ENCODE measurements around the gene ITIH4. TPM values are rescaled to one million over a fixed set of nuclear protein-coding genes. Genes with fewer than 3 reads are reported as not detected.

The ITIH4 gene
- total and polyA plus RNA-seq, 5 donors from 2014 or later = 1.1 to 71.1 (median 2.0) TPM; not detected in 1

DNA sequence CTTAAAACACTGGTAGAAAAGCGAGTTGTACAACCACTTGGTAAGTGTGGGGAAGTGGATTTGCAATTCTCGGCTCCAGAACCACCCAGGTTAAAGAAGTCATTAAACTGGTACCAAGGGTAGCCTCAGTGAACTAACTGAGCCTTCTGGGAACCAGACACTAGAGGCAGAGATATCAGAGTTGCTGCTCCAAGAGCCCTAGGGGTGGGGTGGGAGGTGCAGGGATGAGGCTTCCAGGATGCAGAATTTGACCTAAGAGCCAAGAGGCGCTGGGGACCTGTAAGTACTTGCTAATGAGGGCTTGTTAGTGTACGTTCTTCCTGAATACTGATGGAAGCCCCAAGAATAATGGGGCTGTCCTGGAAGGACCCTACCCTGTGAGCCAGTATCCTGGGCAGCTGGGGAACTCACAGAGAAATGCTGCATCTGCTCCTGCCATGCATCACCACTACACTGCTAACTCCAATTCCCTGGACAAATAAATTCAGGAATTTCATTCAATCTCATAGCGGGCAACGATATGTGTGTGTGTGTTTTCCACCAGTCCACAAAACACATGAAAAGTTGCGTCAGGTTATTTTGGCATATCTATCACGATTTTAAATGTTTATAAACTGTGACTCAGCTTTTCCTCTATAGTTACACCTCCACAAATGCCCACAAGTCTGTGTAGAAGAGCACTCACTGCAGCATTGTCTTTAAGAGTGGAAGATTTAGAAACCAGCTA is 43.1 kb upstream of the ITIH4 start:
- peak overlapping the region in 2 of 3 donors; percentile 70 to 72 for H3K27ac Mint-ChIP-seq
- H3K9me3 ChIP-seq (ENCODE audit: control insufficient read depth in 2 of 2, low read length in 2 of 2) = no peaks in the 10 kb centered on the region
- DNase-seq = peak in 1 of 3 donors; percentile 29

GRCh38 chr3:52872245-52872644 is 41.8 kb upstream of the ITIH4 start:
- Histone ChIP-seq H3K4me1 (ENCODE audit: control insufficient read depth, insufficient read depth, low read length, poor library complexity, severe bottlenecking) (peaks cover 14% of the 10 kb centered on the region), H3K27me3 (ENCODE audit: control insufficient read depth, insufficient read depth, low read length) (no peaks in the 10 kb centered on the region), H3K9me3 (ENCODE audit: control insufficient read depth in 2 of 2, low read length in 2 of 2) (no peaks in the 10 kb centered on the region), H3K27ac (ENCODE audit: insufficient read depth, low read length, poor library complexity, severe bottlenecking) (no peak overlapping the region), H3K36me3 (ENCODE audit: control insufficient read depth, insufficient read depth, low read length) (peaks cover 3% of the 10 kb centered on the region), H3K4me3 (ENCODE audit: low read depth, low read length) (no peak overlapping the region)
- DNase-seq (no peak), ATAC-seq (ENCODE audit: low read depth in 2 of 2) (no peak)
- peaks cover 29 to 58% (median 42%) of the 10 kb centered on the region in 4 donors for H3K4me1 Mint-ChIP-seq
- no peak overlapping the region for H3K4me3 Mint-ChIP-seq
- peaks cover 10% of the 10 kb centered on the region for H3K36me3 Mint-ChIP-seq
- no peaks in the 10 kb centered on the region for H3K27me3 Mint-ChIP-seq
- H3K9me3 Mint-ChIP-seq = peaks cover 0 to 1% (median 0%) of the 10 kb centered on the region in 7 donors
- H3K27ac Mint-ChIP-seq = no peak overlapping the region

More for the DNA sequence above, 43.1 kb upstream of the ITIH4 start:
- peaks cover 29 to 63% (median 47%) of the 10 kb centered on the region in 4 donors for H3K4me1 Mint-ChIP-seq
- H3K4me1 ChIP-seq (ENCODE audit: control insufficient read depth, insufficient read depth, low read length, poor library complexity, severe bottlenecking) = peaks cover 14% of the 10 kb centered on the region
- no peak overlapping the region for H3K4me3 Mint-ChIP-seq
- H3K4me3 ChIP-seq (ENCODE audit: low read depth, low read length) = no peak overlapping the region
- H3K36me3 Mint-ChIP-seq = peaks cover 5% of the 10 kb centered on the region
- peaks cover under 1% of the 10 kb centered on the region for H3K36me3 ChIP-seq (ENCODE audit: control insufficient read depth, insufficient read depth, low read length)
- peaks cover 0 to 1% (median 0%) of the 10 kb centered on the region in 7 donors for H3K9me3 Mint-ChIP-seq
- no peak for ATAC-seq (ENCODE audit: low read depth in 2 of 2)
- no peaks in the 10 kb centered on the region for H3K27me3 ChIP-seq (ENCODE audit: control insufficient read depth, insufficient read depth, low read length)
- H3K27me3 Mint-ChIP-seq = no peaks in the 10 kb centered on the region
- H3K27ac ChIP-seq (ENCODE audit: insufficient read depth, low read length, poor library complexity, severe bottlenecking) = no peak overlapping the region

GRCh38 chr3:52871761-52872160 is 41.3 kb upstream of the ITIH4 start:
- H3K27me3 ChIP-seq (ENCODE audit: control insufficient read depth, insufficient read depth, low read length) = no peaks in the 10 kb centered on the region
- no peaks in the 10 kb centered on the region for H3K9me3 ChIP-seq (ENCODE audit: control insufficient read depth in 2 of 2, low read length in 2 of 2)
- peaks cover 29 to 54% (median 41%) of the 10 kb centered on the region in 4 donors for H3K4me1 Mint-ChIP-seq
- peaks cover 0 to 1% (median 0%) of the 10 kb centered on the region in 7 donors for H3K9me3 Mint-ChIP-seq
- no peak for DNase-seq
- ATAC-seq (ENCODE audit: low read depth in 2 of 2) = no peak
- no peak overlapping the region for H3K27ac ChIP-seq (ENCODE audit: insufficient read depth, low read length, poor library complexity, severe bottlenecking)
- H3K36me3 Mint-ChIP-seq = peaks cover 11% of the 10 kb centered on the region
- no peaks in the 10 kb centered on the region for H3K27me3 Mint-ChIP-seq
- H3K36me3 ChIP-seq (ENCODE audit: control insufficient read depth, insufficient read depth, low read length) = peaks cover 3% of the 10 kb centered on the region
- H3K4me3 Mint-ChIP-seq = no peak overlapping the region
- no peak overlapping the region for H3K4me3 ChIP-seq (ENCODE audit: low read depth, low read length)
- H3K27ac Mint-ChIP-seq = peak overlapping the region in 1 of 3 donors; percentile 39
- peaks cover 14% of the 10 kb centered on the region for H3K4me1 ChIP-seq (ENCODE audit: control insufficient read depth, insufficient read depth, low read length, poor library complexity, severe bottlenecking)

DNA sequence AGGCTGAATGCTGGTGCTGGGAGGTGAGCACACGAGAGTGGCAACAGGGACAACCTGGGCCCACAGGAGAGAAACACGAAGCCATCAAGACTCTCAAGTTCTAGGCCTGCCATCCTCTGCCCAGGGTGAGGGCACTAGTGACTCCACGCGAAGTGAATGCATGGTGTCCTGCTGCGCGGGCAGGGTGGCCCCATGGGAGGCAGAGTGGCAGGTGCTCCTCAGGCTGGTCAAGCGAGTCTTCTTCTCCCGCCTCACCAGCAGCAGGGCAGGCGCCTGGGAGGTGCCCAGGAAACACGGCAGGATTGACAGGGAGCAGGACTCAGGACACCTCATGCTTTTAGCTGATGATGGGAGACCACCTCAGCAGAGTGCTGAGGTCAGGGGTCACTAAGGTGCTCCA is 40.0 kb upstream of the ITIH4 start:
- ATAC-seq (ENCODE audit: low read depth in 2 of 2) = no peak
- H3K27me3 Mint-ChIP-seq = no peaks in the 10 kb centered on the region
- no peak overlapping the region for H3K27ac Mint-ChIP-seq

GRCh38 chr3:52866427-52866826 is 36.0 kb upstream of the ITIH4 start:
- H3K4me1 Mint-ChIP-seq = peaks cover 9 to 21% (median 15%) of the 10 kb centered on the region in 4 donors
- H3K4me3 ChIP-seq (ENCODE audit: low read depth, low read length) = no peak overlapping the region
- H3K36me3 ChIP-seq (ENCODE audit: control insufficient read depth, insufficient read depth, low read length) = peaks cover 3% of the 10 kb centered on the region
- H3K27ac Mint-ChIP-seq = peak overlapping the region in 1 of 3 donors; percentile 87
- no peak overlapping the region for H3K27ac ChIP-seq (ENCODE audit: insufficient read depth, low read length, poor library complexity, severe bottlenecking)
- H3K9me3 Mint-ChIP-seq = peaks cover 0 to 7% (median 0%) of the 10 kb centered on the region in 7 donors
- DNase-seq = no peak
- peaks cover 32% of the 10 kb centered on the region for H3K36me3 Mint-ChIP-seq
- no peaks in the 10 kb centered on the region for H3K27me3 ChIP-seq (ENCODE audit: control insufficient read depth, insufficient read depth, low read length)
- no peaks in the 10 kb centered on the region for H3K4me1 ChIP-seq (ENCODE audit: control insufficient read depth, insufficient read depth, low read length, poor library complexity, severe bottlenecking)
- H3K4me3 Mint-ChIP-seq = no peak overlapping the region
- H3K9me3 ChIP-seq (ENCODE audit: control insufficient read depth in 2 of 2, low read length in 2 of 2) = peaks cover 0 to 6% of the 10 kb centered on the region in 2 experiments
- no peak for ATAC-seq (ENCODE audit: low read depth in 2 of 2)
- no peaks in the 10 kb centered on the region for H3K27me3 Mint-ChIP-seq

More for the DNA sequence above, 40.0 kb upstream of the ITIH4 start:
- DNase-seq = no peak
- Mint-ChIP-seq H3K4me1 (peaks cover 30 to 42% (median 33%) of the 10 kb centered on the region in 4 donors), H3K9me3 (peaks cover 0 to 4% (median 0%) of the 10 kb centered on the region in 7 donors), H3K4me3 (no peak overlapping the region), H3K36me3 (peaks cover 22% of the 10 kb centered on the region)
- Histone ChIP-seq H3K9me3 (ENCODE audit: control insufficient read depth in 2 of 2, low read length in 2 of 2) (peaks cover 0 to 6% of the 10 kb centered on the region in 2 experiments), H3K4me3 (ENCODE audit: low read depth, low read length) (no peak overlapping the region), H3K4me1 (ENCODE audit: control insufficient read depth, insufficient read depth, low read length, poor library complexity, severe bottlenecking) (peaks cover 13% of the 10 kb centered on the region), H3K27me3 (ENCODE audit: control insufficient read depth, insufficient read depth, low read length) (no peaks in the 10 kb centered on the region), H3K27ac (ENCODE audit: insufficient read depth, low read length, poor library complexity, severe bottlenecking) (no peak overlapping the region), H3K36me3 (ENCODE audit: control insufficient read depth, insufficient read depth, low read length) (peaks cover 3% of the 10 kb centered on the region)

DNA sequence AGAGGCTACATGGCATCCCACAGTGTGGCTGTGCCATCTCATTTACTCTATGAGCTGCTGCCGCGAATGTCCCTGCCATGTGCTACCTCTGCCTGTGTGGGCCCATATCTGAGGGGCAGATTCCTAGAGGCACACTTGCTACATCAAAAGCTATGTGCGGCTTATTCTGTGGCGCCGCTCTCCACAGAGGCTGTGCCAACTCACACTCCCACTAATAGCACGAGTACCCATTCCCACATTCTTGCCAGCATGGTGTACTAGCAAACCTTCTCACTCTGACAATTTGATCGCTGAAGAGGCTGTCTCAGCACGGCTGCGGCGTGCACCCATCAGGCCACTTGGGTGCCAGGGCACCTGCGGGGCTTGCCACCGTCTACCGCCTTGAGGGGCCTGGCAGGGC is 35.5 kb upstream of the ITIH4 start:
- Histone ChIP-seq H3K27ac (ENCODE audit: insufficient read depth, low read length, poor library complexity, severe bottlenecking) (no peak overlapping the region), H3K4me1 (ENCODE audit: control insufficient read depth, insufficient read depth, low read length, poor library complexity, severe bottlenecking) (no peaks in the 10 kb centered on the region), H3K27me3 (ENCODE audit: control insufficient read depth, insufficient read depth, low read length) (no peaks in the 10 kb centered on the region), H3K4me3 (ENCODE audit: low read depth, low read length) (no peak overlapping the region), H3K9me3 (ENCODE audit: control insufficient read depth in 2 of 2, low read length in 2 of 2) (peaks cover 0 to 6% of the 10 kb centered on the region in 2 experiments), H3K36me3 (ENCODE audit: control insufficient read depth, insufficient read depth, low read length) (peaks cover 3% of the 10 kb centered on the region)
- no peaks in the 10 kb centered on the region for H3K27me3 Mint-ChIP-seq
- DNase-seq (no peak), ATAC-seq (ENCODE audit: low read depth in 2 of 2) (no peak)
- no peak overlapping the region for H3K4me3 Mint-ChIP-seq
- no peak overlapping the region for H3K27ac Mint-ChIP-seq
- peaks cover 0 to 7% (median 0%) of the 10 kb centered on the region in 7 donors for H3K9me3 Mint-ChIP-seq
- H3K36me3 Mint-ChIP-seq = peaks cover 32% of the 10 kb centered on the region
- H3K4me1 Mint-ChIP-seq = peaks cover 8 to 17% (median 14%) of the 10 kb centered on the region in 4 donors

- H3K9me3 Mint-ChIP-seq = peaks cover 0 to 5% (median 0%) of the 10 kb centered on the region in 7 donors
- Histone ChIP-seq H3K36me3 (ENCODE audit: control insufficient read depth, insufficient read depth, low read length) (peaks cover 16% of the 10 kb centered on the region), H3K27ac (ENCODE audit: insufficient read depth, low read length, poor library complexity, severe bottlenecking) (no peak overlapping the region), H3K4me1 (ENCODE audit: control insufficient read depth, insufficient read depth, low read length, poor library complexity, severe bottlenecking) (no peaks in the 10 kb centered on the region), H3K27me3 (ENCODE audit: control insufficient read depth, insufficient read depth, low read length) (no peaks in the 10 kb centered on the region), H3K4me3 (ENCODE audit: low read depth, low read length) (no peak overlapping the region), H3K9me3 (ENCODE audit: control insufficient read depth in 2 of 2, low read length in 2 of 2) (peaks cover 0 to under 1% of the 10 kb centered on the region in 2 experiments)
- H3K27me3 Mint-ChIP-seq = no peaks in the 10 kb centered on the region
- ATAC-seq (ENCODE audit: low read depth in 2 of 2) = no peak
- H3K4me3 Mint-ChIP-seq = no peak overlapping the region
- no peak overlapping the region for H3K27ac Mint-ChIP-seq
- no peak for DNase-seq
- peaks cover 33% of the 10 kb centered on the region for H3K36me3 Mint-ChIP-seq
- H3K4me1 Mint-ChIP-seq = peaks cover 0 to 14% (median 12%) of the 10 kb centered on the region in 4 donors
Measured at GRCh38 chr3:52860424-52860768, 29.9 kb upstream of the ITIH4 start.
